MCF 10A (cell line): ENCODE results near the gene TP53BP2. TPM values are rescaled to one million over a fixed set of nuclear protein-coding genes. Genes with fewer than 3 reads are reported as not detected.
"Not testable (repeated sequence)": the region's sequence is repeated elsewhere in the genome, so short reads cannot be mapped to it uniquely, and the experiment has no call there.

Experiments used
- BruUV-seq: library from RNA; stranded (reverse); fragments of 400-500 nt; replicated peaks from 2 replicates; lab custom pipeline; 2021; lab: Mats Ljungman, UMichigan
- CTCF ChIA-PET: fragments of 300-600 bp; sonication (Branson Sonifier 250); formaldehyde crosslinking; extraction: SDS; loops from one replicate; lab custom pipeline; 2021; ENCODE audit warnings: antibody characterized with exemption, inconsistent platforms; lab: Yijun Ruan, JAX
- POLR2A ChIA-PET: fragments of 300-600, 350-650 bp; sonication (Branson Sonifier 250); formaldehyde crosslinking; extraction: SDS; loops from one replicate; lab custom pipeline; 2020; ENCODE audit warnings: antibody characterized with exemption, inconsistent platforms; lab: Yijun Ruan, JAX
- DNase-seq: peaks from one replicate; pipeline ENCODE4 v3.0.0-alpha.2; 2018; ENCODE audit not compliant: unreplicated experiment
- H3K27ac Mint-ChIP-seq: one replicate; pipeline ENCODE4 v1.8.0; 2022; ENCODE audit warnings: mild to moderate bottlenecking, low read depth, mixed read lengths; ENCODE audit not compliant: unreplicated experiment
- H3K27me3 Mint-ChIP-seq: one replicate; pipeline ENCODE4 v1.8.0; 2022; ENCODE audit warnings: mixed read lengths; ENCODE audit not compliant: insufficient read depth, unreplicated experiment
- H3K36me3 Mint-ChIP-seq: one replicate; pipeline ENCODE4 v1.8.0; 2022; ENCODE audit warnings: mild to moderate bottlenecking, moderate library complexity, mixed read lengths; ENCODE audit not compliant: insufficient read depth, unreplicated experiment
- H3K4me1 Mint-ChIP-seq: one replicate; pipeline ENCODE4 v1.8.0; 2022; ENCODE audit warnings: mixed read lengths; ENCODE audit not compliant: insufficient read depth, unreplicated experiment
- H3K4me3 Mint-ChIP-seq: one replicate; pipeline ENCODE4 v1.8.0; 2022; ENCODE audit warnings: mild to moderate bottlenecking, moderate library complexity, mixed read lengths; ENCODE audit not compliant: unreplicated experiment
- H3K9me3 Mint-ChIP-seq: one replicate; pipeline ENCODE4 v1.8.0; 2022; ENCODE audit warnings: mixed read lengths; ENCODE audit not compliant: unreplicated experiment
- intact Hi-C: fragments of 100-400 bp; cut with micrococcal nuclease; formaldehyde crosslinking; loops from 2 replicates; pipeline ENCODE4 v1.14.1; 2022
- total RNA-seq: library from RNA; stranded (reverse); gene quantifications from 2 replicates; pipeline ENCODE4 v1.2.3, GENCODE V29; 2022
- TF ChIP-seq, protein P1 (sequence below): fragments of 200-600 bp; IDR thresholded peaks from one replicate; pipeline ENCODE4 v1.8.0; 2022; ENCODE audit warnings: antibody characterized with exemption, mild to moderate bottlenecking; ENCODE audit not compliant: unreplicated experiment

The TP53BP2 gene
- total RNA-seq, 1 experiment from 2014 or later = 64.0 TPM

DNA sequence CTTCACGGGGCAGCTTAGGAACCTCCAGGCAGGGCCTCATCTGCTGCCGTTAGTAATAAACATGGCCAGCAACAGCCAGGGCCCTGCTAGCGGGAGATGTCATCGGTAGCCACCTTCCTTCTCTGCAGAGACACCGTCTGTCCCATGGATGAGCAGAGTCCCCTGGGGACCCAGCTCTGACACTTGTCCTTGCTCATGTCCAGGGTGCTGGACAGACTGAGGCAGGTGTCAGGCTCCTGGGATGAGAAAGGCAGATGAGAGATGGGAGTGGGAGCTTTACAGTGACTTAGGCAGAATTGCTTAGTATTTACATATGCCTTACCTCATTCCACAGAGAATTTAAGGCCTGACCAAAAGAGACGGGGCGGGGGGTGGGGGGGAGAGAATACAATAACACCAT lies 108.4 kb downstream of the TP53BP2 start:
- peaks cover 70% of the 10 kb centered on the region for H3K36me3 Mint-ChIP-seq
- POLR2A ChIA-PET = interaction anchor here (1.0 to 6.2 kb wide), 7 partner anchors 11 to 358 kb away, joined by 3 to 64 read pairs (median 33); partner anchors contain the start of gene CAPN2
- peaks cover 52% of the 10 kb centered on the region for H3K4me1 Mint-ChIP-seq
- intact Hi-C loops = no loop called here
- H3K9me3 Mint-ChIP-seq = no peaks in the 10 kb centered on the region
- TF ChIP-seq, protein P1, sequence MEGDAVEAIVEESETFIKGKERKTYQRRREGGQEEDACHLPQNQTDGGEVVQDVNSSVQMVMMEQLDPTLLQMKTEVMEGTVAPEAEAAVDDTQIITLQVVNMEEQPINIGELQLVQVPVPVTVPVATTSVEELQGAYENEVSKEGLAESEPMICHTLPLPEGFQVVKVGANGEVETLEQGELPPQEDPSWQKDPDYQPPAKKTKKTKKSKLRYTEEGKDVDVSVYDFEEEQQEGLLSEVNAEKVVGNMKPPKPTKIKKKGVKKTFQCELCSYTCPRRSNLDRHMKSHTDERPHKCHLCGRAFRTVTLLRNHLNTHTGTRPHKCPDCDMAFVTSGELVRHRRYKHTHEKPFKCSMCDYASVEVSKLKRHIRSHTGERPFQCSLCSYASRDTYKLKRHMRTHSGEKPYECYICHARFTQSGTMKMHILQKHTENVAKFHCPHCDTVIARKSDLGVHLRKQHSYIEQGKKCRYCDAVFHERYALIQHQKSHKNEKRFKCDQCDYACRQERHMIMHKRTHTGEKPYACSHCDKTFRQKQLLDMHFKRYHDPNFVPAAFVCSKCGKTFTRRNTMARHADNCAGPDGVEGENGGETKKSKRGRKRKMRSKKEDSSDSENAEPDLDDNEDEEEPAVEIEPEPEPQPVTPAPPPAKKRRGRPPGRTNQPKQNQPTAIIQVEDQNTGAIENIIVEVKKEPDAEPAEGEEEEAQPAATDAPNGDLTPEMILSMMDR = no peak
- CTCF ChIA-PET = interaction anchor here (0.6 to 5.7 kb wide), 9 partner anchors 10 to 440 kb away, joined by 3 to 70 read pairs (median 8); partner anchors contain the start of gene CAPN2
- H3K27ac Mint-ChIP-seq = peak overlapping the region; percentile 84
- no peaks in the 10 kb centered on the region for H3K27me3 Mint-ChIP-seq
- no TSS peak for BruUV-seq
- H3K4me3 Mint-ChIP-seq = no peak overlapping the region
- DNase-seq = no peak

DNA sequence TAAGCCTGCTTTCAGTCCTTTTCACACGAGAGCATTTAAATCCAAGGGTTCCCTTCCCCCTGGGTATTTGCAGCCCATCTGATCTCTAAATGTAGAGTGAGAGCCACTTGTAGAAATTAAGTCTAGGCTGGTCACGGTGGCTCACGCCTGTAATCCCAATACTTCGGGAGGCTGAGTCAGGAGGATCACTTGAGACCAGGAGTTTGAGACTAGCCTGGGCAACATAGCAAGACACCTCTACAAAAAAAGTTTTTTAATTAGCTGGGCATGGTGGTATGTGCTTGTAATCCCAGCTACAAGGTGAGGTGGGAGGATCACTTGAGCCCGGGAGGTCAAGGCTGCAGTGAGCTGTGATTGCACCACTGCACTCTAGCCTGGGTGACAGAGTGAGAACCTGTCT lies 109.1 kb downstream of the TP53BP2 start:
- ChIA-PET POLR2A (interaction anchor here (1.0 to 6.2 kb wide), 4 partner anchors 10 to 29 kb away, joined by 3 to 64 read pairs (median 43); no protein-coding TSS in a partner anchor), CTCF (interaction anchor here (0.6 to 5.7 kb wide), 5 partner anchors 9 to 317 kb away, joined by 3 to 70 read pairs (median 15); partner anchors contain the start of gene CAPN2)
- H3K9me3 Mint-ChIP-seq, DNase-seq, intact Hi-C loops, BruUV-seq, H3K27me3 Mint-ChIP-seq, H3K4me3 Mint-ChIP-seq: not testable (repeated sequence)
- Mint-ChIP-seq H3K4me1 (peaks cover 59% of the 10 kb centered on the region), H3K36me3 (peaks cover 70% of the 10 kb centered on the region), H3K27ac (peak overlapping the region; percentile 84)

DNA sequence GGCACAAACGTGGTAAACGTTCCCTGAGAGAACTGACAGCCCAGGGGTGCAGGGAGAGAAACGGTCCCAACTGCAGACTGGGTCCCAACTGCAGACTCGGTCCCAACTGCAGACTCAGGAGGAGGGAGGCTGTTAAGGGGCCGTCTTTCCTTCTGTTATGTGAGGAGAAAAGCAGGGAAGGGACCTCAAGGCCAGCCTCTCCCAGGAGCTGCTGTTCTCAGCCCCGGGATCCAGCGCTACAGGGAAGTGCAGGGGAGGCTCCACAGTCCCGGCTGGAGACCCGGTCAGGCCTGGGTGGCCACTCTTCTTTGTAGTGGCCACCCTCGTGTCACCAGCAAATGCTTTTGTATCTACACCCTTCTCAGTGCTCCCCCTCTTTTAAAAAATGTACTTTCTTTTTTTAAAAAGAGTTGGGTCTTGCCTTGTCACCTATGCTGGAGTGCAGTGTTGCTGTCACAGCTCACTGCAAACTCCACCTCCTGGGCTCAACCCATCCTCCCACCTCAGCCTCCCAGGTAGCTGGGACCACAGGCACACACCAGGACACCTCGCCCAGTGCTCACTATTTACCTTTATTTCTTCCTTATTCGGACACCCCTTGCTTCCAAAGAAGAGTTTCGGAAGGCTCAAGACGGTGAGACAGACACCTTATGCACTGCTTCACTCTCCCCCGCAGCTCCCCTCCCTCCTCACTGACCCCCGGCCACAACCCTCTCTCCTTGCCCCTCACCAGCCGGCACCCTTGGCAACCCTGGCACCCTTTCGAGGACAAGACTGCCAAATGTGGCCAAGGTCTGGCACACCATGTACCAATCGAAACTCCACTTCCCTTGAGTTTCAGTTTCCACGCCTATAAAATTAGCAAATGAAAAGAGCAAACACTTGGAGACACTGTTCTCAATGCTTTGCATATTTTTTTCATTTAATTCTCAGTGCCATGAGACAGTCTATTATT lies 111.6 kb downstream of the TP53BP2 start:
- H3K27ac Mint-ChIP-seq = no peak overlapping the region
- peaks cover 63% of the 10 kb centered on the region for H3K4me1 Mint-ChIP-seq
- DNase-seq = no peak
- H3K36me3 Mint-ChIP-seq = peaks cover 68% of the 10 kb centered on the region
- H3K4me3 Mint-ChIP-seq = no peak overlapping the region
- ChIA-PET CTCF (interaction anchor here (0.9 to 1.8 kb wide), 3 partner anchors 13 to 33 kb away, joined by 3 to 14 read pairs (median 4); no protein-coding TSS in a partner anchor), POLR2A (interaction anchor here (0.7 to 1.3 kb wide), 3 partner anchors 13 to 738 kb away, joined by 3 to 5 read pairs (median 4); no protein-coding TSS in a partner anchor)
- no TSS peak for BruUV-seq
- no peaks in the 10 kb centered on the region for H3K9me3 Mint-ChIP-seq
- intact Hi-C loops = no loop called here
- TF ChIP-seq, protein P1 = no peak
- H3K27me3 Mint-ChIP-seq = no peaks in the 10 kb centered on the region

DNA sequence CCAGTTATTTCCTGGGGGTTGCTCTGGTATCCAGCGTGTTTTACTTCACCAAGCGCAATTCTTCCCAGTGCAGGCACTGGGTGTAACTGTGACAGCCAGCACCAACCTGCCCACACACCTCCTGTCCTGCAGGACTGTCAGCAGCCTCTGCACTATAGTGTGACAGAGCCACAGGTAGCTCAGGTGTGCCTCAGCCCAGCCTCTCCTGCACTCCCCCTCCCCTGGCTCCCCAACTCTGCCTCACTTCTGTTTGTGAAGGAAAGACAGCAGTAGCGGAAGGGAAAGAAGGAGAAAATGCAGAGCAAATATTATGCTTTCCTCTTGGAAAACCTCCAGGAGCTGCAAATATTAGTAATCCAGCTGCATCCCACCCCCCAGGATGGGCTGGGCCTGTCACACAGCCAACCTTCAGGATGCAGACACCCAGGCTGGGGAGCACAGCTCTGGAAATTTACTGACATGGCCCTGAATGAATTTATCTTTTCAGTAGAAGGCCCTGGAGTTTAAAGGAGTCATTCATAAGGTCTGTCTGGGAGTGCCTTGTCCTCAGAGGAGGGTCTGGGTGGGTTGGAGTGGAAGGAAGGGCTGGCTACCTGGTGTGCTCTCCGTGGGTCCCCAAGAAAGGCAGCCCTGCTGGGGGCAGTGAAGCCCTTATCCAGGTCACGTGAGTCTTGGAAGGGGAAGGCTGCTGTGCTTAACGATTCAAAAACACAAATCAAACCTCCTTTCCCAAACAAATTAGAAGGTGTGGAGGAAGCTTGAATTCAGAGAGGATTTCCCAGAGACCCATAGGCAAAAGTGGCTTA lies 112.6 kb downstream of the TP53BP2 start:
- POLR2A ChIA-PET = interaction anchor here (0.6 to 1.4 kb wide), 6 partner anchors 9 to 112 kb away, joined by 3 to 6 read pairs (median 3); partner anchors contain the start of gene TP53BP2
- CTCF ChIA-PET = interaction anchor here (1.8 kb wide), 1 partner anchor 16 kb away, joined by 14 read pairs; no protein-coding TSS in a partner anchor
- TF ChIP-seq, protein P1 = no peak
- H3K9me3 Mint-ChIP-seq = no peaks in the 10 kb centered on the region
- peak overlapping the region; percentile 74 for H3K27ac Mint-ChIP-seq
- H3K4me1 Mint-ChIP-seq = peaks cover 60% of the 10 kb centered on the region
- intact Hi-C loops = no loop called here
- no peak for DNase-seq
- H3K4me3 Mint-ChIP-seq = no peak overlapping the region
- BruUV-seq = no TSS peak
- no peaks in the 10 kb centered on the region for H3K27me3 Mint-ChIP-seq
- peaks cover 69% of the 10 kb centered on the region for H3K36me3 Mint-ChIP-seq
